ENCODE data around the gene IER2.
A peak's percentile ranks its signal among the peaks of the same experiment; 100 is the strongest.

DNA sequence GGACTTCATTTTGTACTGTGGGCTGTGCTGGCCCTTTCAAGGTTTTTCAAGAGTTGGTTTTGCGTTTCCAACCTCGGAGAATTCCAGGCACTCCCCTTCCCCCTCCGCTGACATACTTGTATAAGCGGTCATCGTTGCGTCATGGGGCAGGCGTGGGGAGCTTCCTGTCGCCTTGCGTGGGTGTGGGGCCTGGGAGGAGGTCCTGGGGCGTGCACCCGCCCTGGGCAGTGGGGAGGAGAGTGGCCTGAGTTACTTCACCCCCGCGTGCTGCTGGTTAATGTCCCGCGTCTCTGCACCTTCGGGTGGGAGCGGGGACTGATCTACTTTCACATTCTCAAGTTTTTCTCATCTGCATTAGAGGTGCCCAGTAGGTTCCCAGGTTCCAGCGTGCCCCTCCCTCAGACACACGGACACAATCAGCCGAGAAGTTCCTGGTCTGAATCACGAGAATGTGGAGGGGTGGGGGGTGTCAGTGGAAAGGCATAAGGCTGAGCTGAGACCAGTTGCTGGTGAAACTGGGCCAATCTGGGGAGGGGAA lies 4.1 kb downstream of the IER2 start:
- TF ChIP-seq EP300 (IDR thresholded peaks at IDR 0.05) = peak in 3 of 4 donors; percentile 50 to 95 (median 72)
- peak in 2 of 6 experiments; percentile 9 to 18 for TF ChIP-seq CTCF (IDR thresholded peaks at IDR 0.05)
- peak in 3 of 4 donors; percentile 70 to 91 (median 81) for TF ChIP-seq POLR2A (IDR thresholded peaks at IDR 0.05)
